GM18873 (cell line): ENCODE data around the gene ESR1.
"Not testable (repeated sequence)": the region's sequence is repeated elsewhere in the genome, so short reads cannot be mapped to it uniquely, and the experiment has no call there.

Experiments used
- ATAC-seq: cut with Tn5 transposase; IDR thresholded peaks from one replicate; pipeline ENCODE4 v1.9.1; 2021; ENCODE audit warnings: mild to moderate bottlenecking, moderate library complexity, moderate number of reproducible peaks; ENCODE audit not compliant: unreplicated experiment, low FRiP score

ESR1 gene

GRCh38 chr6:152118678-152119077 lies 311.2 kb downstream of the ESR1 start:
- ATAC-seq: no peak

GRCh38 chr6:152119831-152120230 lies 312.3 kb downstream of the ESR1 start:
- ATAC-seq: no peak

GRCh38 chr6:152121910-152122309 lies 314.4 kb downstream of the ESR1 start:
- ATAC-seq: no peak

- no peak for ATAC-seq
Observed at GRCh38 chr6:152122434-152122833, 315.0 kb downstream of the ESR1 start.

- no peak for ATAC-seq
Observed at GRCh38 chr6:152123076-152123475, 315.6 kb downstream of the ESR1 start.

- peak; percentile 57 for ATAC-seq
Observed at GRCh38 chr6:152124429-152125074, 317.1 kb downstream of the ESR1 start.

GRCh38 chr6:152127432-152128165 lies 320.1 kb downstream of the ESR1 start:
- no peak for ATAC-seq

GRCh38 chr6:152129691-152130151 lies 322.2 kb downstream of the ESR1 start:
- no peak for ATAC-seq

GRCh38 chr6:152130441-152130840 lies 323.0 kb downstream of the ESR1 start:
- no peak for ATAC-seq

- no peak for ATAC-seq
Observed at GRCh38 chr6:152135755-152136448, 328.4 kb downstream of the ESR1 start.

- no peak for ATAC-seq
Observed at GRCh38 chr6:152136449-152136825, 329.0 kb downstream of the ESR1 start.

- not testable (repeated sequence) for ATAC-seq
Observed at GRCh38 chr6:152138344-152138743, 330.9 kb downstream of the ESR1 start.

- no peak for ATAC-seq
Observed at GRCh38 chr6:152142105-152142504, 334.6 kb downstream of the ESR1 start.

GRCh38 chr6:152143359-152143758 lies 335.9 kb downstream of the ESR1 start:
- no peak for ATAC-seq

- no peak for ATAC-seq
Observed at GRCh38 chr6:152146385-152146784, 338.9 kb downstream of the ESR1 start.

- ATAC-seq: no peak
Observed at GRCh38 chr6:152147269-152147668, 339.8 kb downstream of the ESR1 start.

- ATAC-seq: no peak
Observed at GRCh38 chr6:152148412-152148811, 340.9 kb downstream of the ESR1 start.

- ATAC-seq: no peak
Observed at GRCh38 chr6:152150196-152150595, 342.7 kb downstream of the ESR1 start.

GRCh38 chr6:152151920-152152319 lies 344.4 kb downstream of the ESR1 start:
- ATAC-seq: no peak

GRCh38 chr6:152154559-152155356 lies 347.3 kb downstream of the ESR1 start:
- no peak for ATAC-seq

GRCh38 chr6:152155792-152156191 lies 348.3 kb downstream of the ESR1 start:
- no peak for ATAC-seq
